ENCODE results near the gene RASGRF2. TPM values are rescaled to one million over a fixed set of nuclear protein-coding genes. Genes with fewer than 3 reads are reported as not detected.
A peak's percentile ranks its signal among the peaks of the same experiment; 100 is the strongest.

RASGRF2 gene
- total and polyA plus RNA-seq, 2 of the 8 experiments (the other 6 are each of a cell fraction or from before 2014, with no cell fraction given): 2.6 to 29.5 TPM

DNA sequence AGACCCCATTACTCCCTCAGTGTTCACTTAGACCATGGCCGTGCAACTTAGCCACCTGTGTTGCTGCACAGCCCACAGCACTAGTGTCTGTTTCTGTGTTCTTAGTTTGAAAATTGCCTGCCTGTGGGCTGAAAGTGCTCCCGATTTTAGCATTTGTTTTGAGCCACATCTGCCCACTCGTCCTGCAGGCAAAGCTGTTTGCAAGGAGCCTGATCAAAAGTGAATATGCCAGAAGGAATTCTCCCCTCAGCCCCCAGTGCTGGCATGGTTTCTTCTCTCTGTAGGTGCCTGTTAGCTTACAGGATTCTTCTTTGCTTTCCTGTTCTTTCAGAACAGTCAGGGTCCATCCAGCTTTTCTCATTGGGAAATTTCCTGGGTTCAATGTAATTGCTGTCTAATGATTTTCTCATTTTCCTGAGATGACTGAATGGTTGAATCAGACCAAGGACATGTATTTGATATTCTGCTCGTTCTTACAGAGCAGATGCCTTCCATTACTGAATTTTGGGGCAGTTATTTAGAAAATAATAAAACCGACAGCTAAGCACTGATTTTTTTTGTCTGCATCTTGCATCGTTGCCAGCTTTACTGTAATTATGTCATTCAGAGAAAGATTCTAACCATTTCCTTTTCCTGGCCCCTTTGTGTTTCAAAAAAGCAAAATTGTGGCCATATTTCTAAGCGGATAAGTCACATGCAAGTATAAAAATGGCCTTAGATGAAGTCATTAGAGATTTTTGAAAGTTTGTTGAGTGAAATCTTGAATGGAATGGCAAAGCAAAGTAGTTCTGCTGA lies 161.9 kb downstream of the RASGRF2 start:
- H2BK15ac ChIP-seq (ENCODE audit: low read length): no peak overlapping the region
- peaks cover 0 to 3% (median 0%) of the 10 kb centered on the region in 4 experiments; a peak in 2 of 7 replicates for H3K4me1 ChIP-seq (replicated peaks in 1 of 4; ENCODE audit: control insufficient read depth in 3 of 4, insufficient read depth in 4 of 4, low read length in 3 of 4)
- no peak overlapping the region for H2AFZ ChIP-seq (ENCODE audit: low read length)
- no peaks in the 10 kb centered on the region for H3K23me2 ChIP-seq (ENCODE audit: low read depth, low read length)
- no peak for DNase-seq (ENCODE audit: low read depth in 1 of 2, low spot score in 2 of 2)
- 0 out of 2 replicates have a peak overlapping the region, but pooled peaks have one; percentile 73 for H4K8ac ChIP-seq (ENCODE audit: extremely low read depth, insufficient read depth, low read length)
- no peak overlapping the region for H3K4me2 ChIP-seq (ENCODE audit: insufficient read depth in 1 of 2, low read depth in 2 of 2, low read length in 2 of 2)
- no peak overlapping the region for H4K91ac ChIP-seq (replicated peaks; ENCODE audit: insufficient read length, low read length)
- H2BK12ac ChIP-seq (ENCODE audit: low read depth, low read length): no peak overlapping the region
- FAIRE-seq: no peak
- no peak overlapping the region for H3K18ac ChIP-seq (ENCODE audit: extremely low read depth, low read length)
- no peak overlapping the region for H3K56ac ChIP-seq (replicated peaks; ENCODE audit: insufficient read length, low read depth, low read length)
- no peak overlapping the region for H2BK5ac ChIP-seq (ENCODE audit: low read depth, low read length)
- H2BK120ac ChIP-seq (replicated peaks; ENCODE audit: low read depth, low read length): no peak overlapping the region
- no peaks in the 10 kb centered on the region for H3K9me3 ChIP-seq (ENCODE audit: insufficient read depth in 2 of 2, low read depth in 1 of 2, low read length in 1 of 2)
- no peaks in the 10 kb centered on the region for H4K20me1 ChIP-seq (replicated peaks in 1 of 2; ENCODE audit: control insufficient read depth in 1 of 2, insufficient read depth in 2 of 2, low read length in 2 of 2)
- H3K79me1 ChIP-seq (ENCODE audit: low read depth, low read length): no peaks in the 10 kb centered on the region
- no peak overlapping the region for H3K4me3 ChIP-seq (ENCODE audit: extremely low read depth in 1 of 4, insufficient read depth in 2 of 4, low read depth in 3 of 4, low read length in 4 of 4)
- WGBS, 2 experiments (ENCODE audit: extremely low coverage in 1 of 2, insufficient coverage in 1 of 2, insufficient read length in 1 of 2, insufficient replicate concordance in 2 of 2, low coverage in 1 of 2, low lambda C conversion rate in 2 of 2, missing lambda C conversion rate in 1 of 2): 84% methylated on average over 7 of the region's 7 CpGs; no CpG with 5 or more reads in 1 of the 2 experiments
- H3K27me3 ChIP-seq (replicated peaks in 1 of 4; ENCODE audit: control insufficient read depth in 3 of 4, extremely low read depth in 1 of 4, insufficient read depth in 3 of 4, low read length in 3 of 4): no peaks in the 10 kb centered on the region
- CTCF ChIA-PET (ENCODE audit: partially characterized antibody): interaction anchor here (0.5 to 3.0 kb wide), 3 partner anchors 14 to 787 kb away, joined by 3 to 21 read pairs (median 4); no protein-coding TSS in a partner anchor
- H3K14ac ChIP-seq (ENCODE audit: insufficient read length): no peak overlapping the region
- no peak overlapping the region for H3K23ac ChIP-seq (ENCODE audit: insufficient read length)
- POLR2A ChIA-PET (ENCODE audit: partially characterized antibody): no interaction called here
- H4K5ac ChIP-seq (ENCODE audit: insufficient read length, low read depth, low read length): no peak overlapping the region
- H3K9ac ChIP-seq (replicated peaks in 1 of 4; ENCODE audit: extremely low read depth in 1 of 4, low read depth in 3 of 4, low read length in 3 of 4): no peak overlapping the region; a peak in 1 of 7 replicates
- no peak overlapping the region for H2BK20ac ChIP-seq (ENCODE audit: low read length)
- no peak overlapping the region for H3K4ac ChIP-seq (replicated peaks; ENCODE audit: insufficient read length, low read depth, low read length)
- no peaks in the 10 kb centered on the region for H3K36me3 ChIP-seq (ENCODE audit: control insufficient read depth in 2 of 4, insufficient read depth in 4 of 4, low read length in 3 of 4)
- no peak overlapping the region for H3K27ac ChIP-seq (ENCODE audit: low read depth, low read length)
- no peaks in the 10 kb centered on the region for H3K79me2 ChIP-seq (ENCODE audit: control insufficient read depth in 1 of 2, insufficient read depth in 2 of 2, low read length in 2 of 2)
- H2AK5ac ChIP-seq (ENCODE audit: low read depth, low read length): no peak overlapping the region
- TF ChIP-seq HDAC6 (IDR thresholded peaks at IDR 0.05; ENCODE audit: low read depth, low read length): no peak
- no peak for TF ChIP-seq KDM1A (IDR thresholded peaks at IDR 0.05; ENCODE audit: borderline replicate concordance, low read length)
- TF ChIP-seq RBBP5 (IDR thresholded peaks at IDR 0.05; ENCODE audit: borderline replicate concordance, low read depth, low read length): no peak
- no peak for TF ChIP-seq MAFK (IDR thresholded peaks at IDR 0.05; ENCODE audit: low read depth, low read length)
- TF ChIP-seq ASH2L (IDR thresholded peaks at IDR 0.05; ENCODE audit: low read length): no peak
- no peak for TF ChIP-seq SUZ12 (IDR thresholded peaks at IDR 0.05; ENCODE audit: low read length)
- no peak for TF ChIP-seq RXRA (IDR thresholded peaks at IDR 0.05; ENCODE audit: insufficient read depth, low read depth, low read length)
- TF ChIP-seq, protein P1, sequence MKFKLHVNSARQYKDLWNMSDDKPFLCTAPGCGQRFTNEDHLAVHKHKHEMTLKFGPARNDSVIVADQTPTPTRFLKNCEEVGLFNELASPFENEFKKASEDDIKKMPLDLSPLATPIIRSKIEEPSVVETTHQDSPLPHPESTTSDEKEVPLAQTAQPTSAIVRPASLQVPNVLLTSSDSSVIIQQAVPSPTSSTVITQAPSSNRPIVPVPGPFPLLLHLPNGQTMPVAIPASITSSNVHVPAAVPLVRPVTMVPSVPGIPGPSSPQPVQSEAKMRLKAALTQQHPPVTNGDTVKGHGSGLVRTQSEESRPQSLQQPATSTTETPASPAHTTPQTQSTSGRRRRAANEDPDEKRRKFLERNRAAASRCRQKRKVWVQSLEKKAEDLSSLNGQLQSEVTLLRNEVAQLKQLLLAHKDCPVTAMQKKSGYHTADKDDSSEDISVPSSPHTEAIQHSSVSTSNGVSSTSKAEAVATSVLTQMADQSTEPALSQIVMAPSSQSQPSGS (IDR thresholded peaks at IDR 0.05; ENCODE audit: low read length): no peak
- TF ChIP-seq JUND (IDR thresholded peaks at IDR 0.05; ENCODE audit: low read length): no peak
- TF ChIP-seq RNF2 (IDR thresholded peaks at IDR 0.05; ENCODE audit: borderline replicate concordance, low read depth, low read length, missing control alignments, poor library complexity, severe bottlenecking): no peak
- TF ChIP-seq CHD2 (IDR thresholded peaks at IDR 0.05; ENCODE audit: low read length): no peak

Measured in H1 (cell line).